OCI-LY1 (cell line): ENCODE results near the gene FANCC.

ENCODE experiments used
- H2AFZ ChIP-seq: fragments of 200-600 bp; sonication (generic), shearing (Covaris generic); 2 replicates; pipeline ENCODE4 v1.6.0; 2014; ENCODE audit warnings: antibody characterized with exemption, mild to moderate bottlenecking, low read length
- H3F3A ChIP-seq: fragments of 200-600 bp; sonication (generic), shearing (Covaris generic); 2 replicates; pipeline ENCODE4 v1.6.0; 2014; ENCODE audit warnings: mild to moderate bottlenecking, antibody characterized with exemption, low read length, moderate library complexity; ENCODE audit not compliant: insufficient read depth
- H3K27ac ChIP-seq: fragments of 200-600 bp; sonication (generic); 2 replicates; pipeline ENCODE4 v1.5.1; 2014; ENCODE audit warnings: low read length, mixed run types, mild to moderate bottlenecking, low read depth; ENCODE audit not compliant: poor library complexity, severe bottlenecking
- H3K27me3 ChIP-seq: fragments of 200-600 bp; sonication (generic); 2 replicates; pipeline ENCODE4 v1.6.0; 2014; ENCODE audit warnings: antibody characterized with exemption, mild to moderate bottlenecking, low read length, moderate library complexity; ENCODE audit not compliant: insufficient read depth
- H3K36me3 ChIP-seq: fragments of 200-600 bp; sonication (generic); 2 replicates; pipeline ENCODE4 v1.6.1; 2014; ENCODE audit warnings: mild to moderate bottlenecking, antibody characterized with exemption, low read length, moderate library complexity, mixed read lengths; ENCODE audit not compliant: insufficient read depth
- H3K4me1 ChIP-seq: fragments of 200-600 bp; sonication (generic); 2 replicates; pipeline ENCODE4 v1.5.1; 2014; ENCODE audit warnings: mild to moderate bottlenecking, low read length, moderate library complexity; ENCODE audit not compliant: insufficient read depth, severe bottlenecking
- H3K4me2 ChIP-seq: fragments of 200-600 bp; sonication (generic), shearing (Covaris generic); 2 replicates; pipeline ENCODE4 v1.6.1; 2014; ENCODE audit warnings: low read length
- H3K4me3 ChIP-seq: fragments of 200-600 bp; sonication (generic); 2 replicates; pipeline ENCODE4 v1.5.1; 2014; ENCODE audit warnings: low read length, low read depth, mild to moderate bottlenecking, mixed read lengths; ENCODE audit not compliant: poor library complexity, severe bottlenecking
- H3K79me2 ChIP-seq: fragments of 200-600 bp; shearing (Covaris generic); 2 replicates; pipeline ENCODE4 v1.6.1; 2016; ENCODE audit warnings: mixed run types, low read length, mixed read lengths; ENCODE audit not compliant: insufficient read depth
- H3K9ac ChIP-seq: fragments of 200-600 bp; sonication (generic), shearing (Covaris generic); 2 replicates; pipeline ENCODE4 v1.6.1; 2014; ENCODE audit warnings: mild to moderate bottlenecking, low read length, mixed read lengths
- H3K9me2 ChIP-seq: fragments of 200-600 bp; sonication (generic), shearing (Covaris generic); 2 replicates; pipeline ENCODE4 v1.6.1; 2014; ENCODE audit warnings: low read depth, mild to moderate bottlenecking, low read length, mixed read lengths
- H3K9me3 ChIP-seq: fragments of 200-600 bp; shearing (Covaris generic); 2 replicates; pipeline ENCODE4 v1.6.1; 2014; ENCODE audit warnings: low read length, mixed read lengths
- H4K20me1 ChIP-seq: fragments of 200-600 bp; sonication (generic), shearing (Covaris generic); 2 replicates; pipeline ENCODE4 v1.6.0; 2016; ENCODE audit warnings: mild to moderate bottlenecking, low read length; ENCODE audit not compliant: insufficient read depth
- CTCF ChIP-seq: fragments of 200-600 bp; sonication (generic), shearing (Covaris generic); IDR thresholded peaks from 2 replicates; pipeline ENCODE4 v1.5.1; 2017; ENCODE audit warnings: mild to moderate bottlenecking, antibody characterized with exemption, low read length, moderate library complexity, mixed read lengths
- EZH2 ChIP-seq: fragments of 200-600 bp; sonication (generic), shearing (Covaris generic); IDR thresholded peaks from 2 replicates; pipeline ENCODE4 v1.8.0; 2017; ENCODE audit warnings: borderline replicate concordance, mixed run types, mild to moderate bottlenecking, antibody characterized with exemption, low read length, moderate library complexity, mixed read lengths

Gene FANCC

GRCh38 chr9:95283673-95284072 is 33.8 kb downstream of the FANCC start:
- H3K9ac ChIP-seq: no peak overlapping the region
- no peaks in the 10 kb centered on the region for H3K36me3 ChIP-seq
- no peaks in the 10 kb centered on the region for H4K20me1 ChIP-seq
- H2AFZ ChIP-seq: no peak overlapping the region
- no peak overlapping the region for H3K27ac ChIP-seq
- H3K4me2 ChIP-seq: no peak overlapping the region
- H3K9me2 ChIP-seq: no peaks in the 10 kb centered on the region
- peaks cover 6% of the 10 kb centered on the region for H3K9me3 ChIP-seq
- no peaks in the 10 kb centered on the region for H3K4me1 ChIP-seq
- H3K79me2 ChIP-seq: no peaks in the 10 kb centered on the region
- no peaks in the 10 kb centered on the region for H3K27me3 ChIP-seq
- no peak overlapping the region for H3K4me3 ChIP-seq
- TF ChIP-seq EZH2 (no peak), CTCF (no peak)
- no peaks in the 10 kb centered on the region for H3F3A ChIP-seq

- TF ChIP-seq EZH2 (no peak), CTCF (no peak)
- Histone ChIP-seq H4K20me1 (no peaks in the 10 kb centered on the region), H3K79me2 (no peaks in the 10 kb centered on the region), H3K4me3 (no peak overlapping the region), H3K27ac (no peak overlapping the region), H2AFZ (no peak overlapping the region), H3K9ac (no peak overlapping the region), H3K9me2 (no peaks in the 10 kb centered on the region), H3K27me3 (no peaks in the 10 kb centered on the region), H3K4me2 (no peak overlapping the region), H3K9me3 (peaks cover 6% of the 10 kb centered on the region), H3F3A (no peaks in the 10 kb centered on the region), H3K4me1 (no peaks in the 10 kb centered on the region), H3K36me3 (no peaks in the 10 kb centered on the region)
Measured at GRCh38 chr9:95282332-95282731, 35.2 kb downstream of the FANCC start.

DNA sequence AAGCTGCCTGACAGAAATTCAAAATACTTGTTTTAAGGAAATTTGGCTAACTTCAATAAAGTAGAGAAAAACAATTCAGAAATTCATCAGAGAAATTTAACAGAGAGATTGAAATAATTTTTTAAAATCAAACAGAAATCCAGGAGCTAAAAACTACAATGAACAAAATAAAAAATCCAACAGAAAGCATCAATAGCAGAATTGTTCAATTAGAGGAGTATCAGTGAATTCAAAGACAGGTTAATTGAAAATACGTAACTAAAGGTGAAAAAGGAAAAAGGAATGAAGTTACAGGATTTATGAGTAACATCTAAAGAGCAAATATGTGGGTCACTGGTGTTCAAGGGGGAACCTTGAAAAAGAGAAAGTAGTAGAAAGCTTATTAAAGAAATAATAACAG is 36.8 kb downstream of the FANCC start:
- no peak overlapping the region for H3K4me2 ChIP-seq
- no peaks in the 10 kb centered on the region for H3F3A ChIP-seq
- H2AFZ ChIP-seq: no peak overlapping the region
- H3K27ac ChIP-seq: no peak overlapping the region
- H3K9ac ChIP-seq: no peak overlapping the region
- TF ChIP-seq CTCF (no peak), EZH2 (no peak)
- no peaks in the 10 kb centered on the region for H4K20me1 ChIP-seq
- no peaks in the 10 kb centered on the region for H3K79me2 ChIP-seq
- H3K4me1 ChIP-seq: no peaks in the 10 kb centered on the region
- no peaks in the 10 kb centered on the region for H3K36me3 ChIP-seq
- H3K9me3 ChIP-seq: peaks cover 6% of the 10 kb centered on the region
- H3K4me3 ChIP-seq: no peak overlapping the region
- no peaks in the 10 kb centered on the region for H3K27me3 ChIP-seq
- H3K9me2 ChIP-seq: no peaks in the 10 kb centered on the region
